Nephron (organoid): ENCODE data around the gene VCP.

Experiments used
- H3K27ac Mint-ChIP-seq, 3 experiments: 2 replicates each; pipeline ENCODE4 v1.8.0; 2020; ENCODE audit warnings: mixed read lengths in 3 of 3, mild to moderate bottlenecking in 2 of 3, moderate library complexity in 1 of 3
- H3K27me3 Mint-ChIP-seq: 2 replicates; pipeline ENCODE4 v1.8.0; 2021; ENCODE audit warnings: low read depth, mild to moderate bottlenecking, moderate library complexity, mixed read lengths
- H3K36me3 Mint-ChIP-seq: 2 replicates; pipeline ENCODE4 v1.8.0; 2020; ENCODE audit warnings: low read depth, mixed read lengths
- H3K4me1 Mint-ChIP-seq: 2 replicates; pipeline ENCODE4 v1.8.0; 2020; ENCODE audit warnings: mixed read lengths
- H3K4me3 Mint-ChIP-seq, 3 experiments: 2 replicates each; pipeline ENCODE4 v1.8.0; 2020; ENCODE audit warnings: mild to moderate bottlenecking in 3 of 3, mixed read lengths in 3 of 3, moderate library complexity in 2 of 3
- H3K9me3 Mint-ChIP-seq: 2 replicates; pipeline ENCODE4 v1.8.0; 2020; ENCODE audit warnings: mixed read lengths
- TF ChIP-seq, protein P1 (sequence below), 3 experiments: fragments of 200-600 bp; sonication (generic); IDR thresholded peaks; one replicate each; pipeline ENCODE4 v1.5.0; 2021; ENCODE audit warnings: antibody characterized with exemption in 3 of 3; ENCODE audit not compliant: unreplicated experiment in 3 of 3

The VCP gene

DNA sequence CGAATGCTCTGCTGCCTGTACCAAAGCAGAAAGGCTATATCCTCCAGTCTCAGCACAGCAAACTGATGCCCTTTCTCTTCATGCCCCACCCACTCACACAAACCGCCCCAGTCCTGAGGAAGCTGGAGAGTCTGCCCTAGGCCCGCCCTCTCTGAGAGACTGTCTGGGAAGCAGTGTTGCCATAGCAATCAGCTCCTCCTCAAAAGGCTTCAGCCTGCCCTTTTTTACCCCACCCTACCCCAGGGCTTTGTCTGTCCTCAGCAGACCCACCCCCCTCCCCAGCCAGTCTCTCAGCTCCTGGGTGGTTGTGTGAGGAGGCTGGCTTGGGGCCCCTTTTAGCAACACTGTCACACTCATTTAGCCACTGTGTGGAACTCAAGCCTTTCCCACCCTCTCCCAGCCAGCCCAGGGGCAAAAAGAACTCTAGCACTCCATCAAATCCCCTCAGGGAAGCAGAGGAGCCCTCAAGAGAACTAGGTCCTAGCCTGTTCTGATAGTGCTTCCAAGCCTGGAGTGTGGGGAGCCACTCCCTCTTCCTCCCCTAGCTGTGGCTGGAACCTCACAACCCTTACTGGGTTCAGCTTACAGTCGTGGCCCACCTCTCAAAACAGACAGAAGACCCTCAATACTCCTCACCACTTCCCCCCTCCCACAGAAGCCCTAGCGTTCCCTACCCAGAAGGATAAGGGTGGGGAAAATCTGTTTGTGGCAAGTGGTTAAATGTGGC lies 41.9 kb upstream of the VCP start:
- TF ChIP-seq, protein P1, sequence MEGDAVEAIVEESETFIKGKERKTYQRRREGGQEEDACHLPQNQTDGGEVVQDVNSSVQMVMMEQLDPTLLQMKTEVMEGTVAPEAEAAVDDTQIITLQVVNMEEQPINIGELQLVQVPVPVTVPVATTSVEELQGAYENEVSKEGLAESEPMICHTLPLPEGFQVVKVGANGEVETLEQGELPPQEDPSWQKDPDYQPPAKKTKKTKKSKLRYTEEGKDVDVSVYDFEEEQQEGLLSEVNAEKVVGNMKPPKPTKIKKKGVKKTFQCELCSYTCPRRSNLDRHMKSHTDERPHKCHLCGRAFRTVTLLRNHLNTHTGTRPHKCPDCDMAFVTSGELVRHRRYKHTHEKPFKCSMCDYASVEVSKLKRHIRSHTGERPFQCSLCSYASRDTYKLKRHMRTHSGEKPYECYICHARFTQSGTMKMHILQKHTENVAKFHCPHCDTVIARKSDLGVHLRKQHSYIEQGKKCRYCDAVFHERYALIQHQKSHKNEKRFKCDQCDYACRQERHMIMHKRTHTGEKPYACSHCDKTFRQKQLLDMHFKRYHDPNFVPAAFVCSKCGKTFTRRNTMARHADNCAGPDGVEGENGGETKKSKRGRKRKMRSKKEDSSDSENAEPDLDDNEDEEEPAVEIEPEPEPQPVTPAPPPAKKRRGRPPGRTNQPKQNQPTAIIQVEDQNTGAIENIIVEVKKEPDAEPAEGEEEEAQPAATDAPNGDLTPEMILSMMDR (IDR thresholded peaks at IDR 0.05; ENCODE audit: unreplicated experiment in 3 of 3), result no peak
- peak overlapping the region; percentile 90 to 97 (median 93) for H3K27ac Mint-ChIP-seq
- H3K4me3 Mint-ChIP-seq, result peak overlapping the region; percentile 93 to 97 (median 94)
- H3K4me1 Mint-ChIP-seq, result peaks cover 47% of the 10 kb centered on the region
- H3K9me3 Mint-ChIP-seq, result no peaks in the 10 kb centered on the region
- peaks cover 3% of the 10 kb centered on the region for H3K36me3 Mint-ChIP-seq
- H3K27me3 Mint-ChIP-seq, result peaks cover 5% of the 10 kb centered on the region

DNA sequence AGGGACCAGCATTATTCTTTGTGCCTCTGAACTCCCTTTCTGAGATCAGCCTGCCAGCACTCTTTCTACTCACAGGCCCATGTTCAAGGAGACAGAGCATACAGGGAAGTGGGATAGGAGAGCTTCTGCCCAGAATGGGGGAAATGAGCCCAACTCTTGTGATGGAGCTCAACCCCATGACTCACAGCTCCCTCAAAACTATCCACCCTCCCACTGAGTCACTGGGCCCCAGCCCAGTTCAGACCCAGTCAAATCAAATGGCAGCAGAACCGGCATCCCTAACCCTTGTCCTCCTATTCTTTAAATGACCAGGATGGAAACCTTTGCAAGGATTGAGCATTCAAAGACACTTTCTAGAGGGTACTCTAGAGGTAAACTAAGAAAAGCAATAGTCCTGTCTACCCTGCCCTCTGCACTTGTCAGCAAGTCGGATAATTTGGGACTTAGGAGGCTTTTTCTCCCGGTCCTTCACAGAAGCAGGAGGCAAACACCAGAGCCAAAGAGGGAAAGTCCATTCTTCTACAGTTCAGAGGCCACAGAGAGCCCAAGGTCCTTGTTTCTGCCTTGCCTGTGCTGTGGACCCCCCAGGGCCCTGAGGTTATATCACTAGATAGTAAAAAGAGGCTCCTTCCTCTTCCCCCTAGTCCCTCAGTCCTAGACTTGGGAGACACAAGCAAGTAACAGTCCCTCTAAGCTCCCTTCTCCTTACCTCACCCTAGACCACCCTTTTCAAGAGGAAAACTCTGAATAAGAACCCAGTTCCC lies 40.0 kb upstream of the VCP start:
- H3K27ac Mint-ChIP-seq, result peak overlapping the region; percentile 90 to 95 (median 91)
- no peaks in the 10 kb centered on the region for H3K9me3 Mint-ChIP-seq
- H3K4me3 Mint-ChIP-seq, result peak overlapping the region; percentile 88 to 90 (median 90)
- peaks cover 6% of the 10 kb centered on the region for H3K36me3 Mint-ChIP-seq
- peaks cover 47% of the 10 kb centered on the region for H3K4me1 Mint-ChIP-seq
- TF ChIP-seq, protein P1 (IDR thresholded peaks at IDR 0.05; ENCODE audit: unreplicated experiment in 3 of 3), result no peak
- H3K27me3 Mint-ChIP-seq, result no peaks in the 10 kb centered on the region

DNA sequence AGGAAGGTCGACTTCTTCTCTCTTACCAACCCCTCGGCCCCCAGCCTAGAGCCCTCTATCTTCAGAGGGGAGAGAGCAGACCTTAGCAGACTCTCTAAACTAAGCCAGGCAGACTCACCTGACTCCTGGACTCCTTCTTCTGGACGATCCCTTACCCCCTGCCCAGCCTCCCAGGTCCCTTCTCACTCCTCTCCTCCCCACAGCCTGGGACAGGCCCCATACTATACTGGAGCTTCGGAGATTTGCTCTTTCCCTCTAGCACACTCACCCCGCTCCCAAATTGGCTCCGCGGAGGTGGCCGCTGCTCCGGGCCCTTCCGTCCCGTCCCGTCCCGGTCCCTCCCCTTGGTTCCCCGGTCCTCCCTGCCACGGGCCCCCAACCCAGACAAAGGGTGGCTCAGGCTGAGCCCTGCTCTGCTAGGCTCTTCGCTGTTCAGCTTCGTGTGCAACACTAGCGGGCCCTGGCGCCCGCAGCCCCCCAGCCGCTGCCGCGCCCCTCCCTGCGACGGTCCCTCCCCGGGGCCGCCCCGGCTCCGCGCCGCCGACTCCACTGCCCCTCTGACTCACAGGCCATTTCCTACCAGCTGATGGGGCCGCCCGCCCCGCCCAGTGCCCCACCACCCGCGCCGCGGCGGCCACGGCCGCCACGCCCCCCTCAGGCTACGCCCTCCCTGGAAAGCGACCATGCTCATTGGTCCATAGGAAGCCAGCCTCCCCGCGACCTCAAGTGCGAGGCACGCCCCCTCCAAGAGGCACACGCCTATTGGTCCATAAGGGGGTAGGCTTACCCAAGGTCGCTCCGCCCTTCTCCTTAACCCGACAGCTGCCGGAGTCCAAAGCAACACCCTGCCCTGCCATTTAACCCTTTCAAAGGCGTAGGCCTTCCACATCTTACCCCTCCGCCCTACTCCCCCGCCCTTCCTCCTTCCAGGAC lies 38.8 kb upstream of the VCP start:
- TF ChIP-seq, protein P1 (IDR thresholded peaks at IDR 0.05; ENCODE audit: unreplicated experiment in 3 of 3), result no peak
- Mint-ChIP-seq H3K4me1 (peaks cover 42% of the 10 kb centered on the region), H3K9me3 (no peaks in the 10 kb centered on the region), H3K4me3 (peak overlapping the region; percentile 88 to 90 (median 90)), H3K36me3 (peaks cover 7% of the 10 kb centered on the region), H3K27ac (peak overlapping the region; percentile 90 to 95 (median 91)), H3K27me3 (no peaks in the 10 kb centered on the region)

DNA sequence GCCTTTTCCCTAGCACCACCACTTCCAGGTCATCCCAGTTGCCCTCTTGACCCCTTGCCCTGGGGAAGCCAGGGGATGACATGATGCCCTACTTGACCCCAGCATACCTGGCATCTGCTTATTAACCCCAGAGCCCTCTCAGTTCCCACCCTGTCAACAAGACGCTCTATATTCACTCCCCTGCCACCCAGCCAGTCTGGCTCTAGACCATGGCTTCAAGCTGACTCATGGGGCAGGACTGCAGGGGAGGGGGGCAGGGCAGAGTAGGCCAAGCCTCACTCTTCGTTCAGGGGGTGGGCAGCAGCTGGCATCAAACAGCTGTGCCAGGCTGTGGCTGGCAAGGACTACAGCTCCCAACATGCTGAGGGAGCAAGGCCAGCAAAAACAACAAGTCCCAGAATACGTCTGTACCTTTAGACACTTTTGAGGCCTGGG lies 37.9 kb upstream of the VCP start:
- peak overlapping the region in 2 of 3 experiments; percentile 90 to 91 for H3K27ac Mint-ChIP-seq
- H3K36me3 Mint-ChIP-seq, result peaks cover 16% of the 10 kb centered on the region
- TF ChIP-seq, protein P1 (IDR thresholded peaks at IDR 0.05; ENCODE audit: unreplicated experiment in 3 of 3), result no peak
- H3K4me1 Mint-ChIP-seq, result peaks cover 41% of the 10 kb centered on the region
- no peaks in the 10 kb centered on the region for H3K27me3 Mint-ChIP-seq
- H3K4me3 Mint-ChIP-seq, result peak overlapping the region; percentile 88 to 90 (median 90)
- H3K9me3 Mint-ChIP-seq, result no peaks in the 10 kb centered on the region

DNA sequence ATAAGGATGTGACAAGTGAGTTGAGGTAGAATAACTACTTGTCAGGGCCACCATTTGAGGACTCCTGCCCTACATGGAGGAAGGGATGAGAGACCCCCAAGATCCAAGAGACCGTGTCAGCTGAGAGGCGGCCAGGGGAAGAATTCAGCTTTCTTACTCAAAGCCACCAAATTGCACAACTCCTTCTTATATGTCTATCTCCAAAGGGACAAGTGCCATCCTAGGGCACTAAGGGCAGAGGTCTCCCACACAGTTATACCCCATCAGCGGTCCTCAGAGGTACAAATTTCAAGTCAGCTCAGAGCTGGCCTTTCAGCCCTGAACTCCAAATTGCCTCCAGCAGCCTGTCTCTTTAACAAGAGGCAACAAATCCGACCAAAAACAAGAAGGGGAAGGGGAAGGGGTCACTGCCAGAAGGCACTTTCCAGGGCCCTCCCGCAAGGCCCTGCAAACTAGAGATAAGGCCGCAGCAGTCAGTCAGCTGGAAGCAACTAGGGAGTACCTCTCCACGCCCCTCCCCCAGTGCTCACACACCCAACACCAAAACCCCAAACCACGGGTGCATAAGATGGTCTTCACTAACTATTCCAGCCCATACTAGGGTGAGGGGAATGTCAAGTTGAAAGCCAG lies 36.6 kb upstream of the VCP start:
- H3K36me3 Mint-ChIP-seq, result peaks cover 25% of the 10 kb centered on the region
- no peaks in the 10 kb centered on the region for H3K27me3 Mint-ChIP-seq
- peak overlapping the region; percentile 88 to 90 (median 90) for H3K4me3 Mint-ChIP-seq
- H3K4me1 Mint-ChIP-seq, result peaks cover 36% of the 10 kb centered on the region
- H3K9me3 Mint-ChIP-seq, result no peaks in the 10 kb centered on the region
- TF ChIP-seq, protein P1 (IDR thresholded peaks at IDR 0.05; ENCODE audit: unreplicated experiment in 3 of 3), result no peak
- no peak overlapping the region for H3K27ac Mint-ChIP-seq
